AG10803 (cell line): ENCODE measurements around the gene SULT1C2.

Experiments
- DNase-seq: peaks from one replicate; pipeline ENCODE4 v3.0.0; 2010; ENCODE audit warnings: low read depth
- H3K4me3 ChIP-seq: 2 replicates; pipeline ENCODE4 v1.5.1; 2011; ENCODE audit warnings: mild to moderate bottlenecking, low read length, control low read depth
- TF ChIP-seq, protein P1 (sequence below): conservative IDR thresholded peaks from 2 replicates; pipeline ENCODE4 v1.5.1; 2011; ENCODE audit warnings: mild to moderate bottlenecking, low read length, control low read depth, inconsistent platforms

The SULT1C2 gene

DNA sequence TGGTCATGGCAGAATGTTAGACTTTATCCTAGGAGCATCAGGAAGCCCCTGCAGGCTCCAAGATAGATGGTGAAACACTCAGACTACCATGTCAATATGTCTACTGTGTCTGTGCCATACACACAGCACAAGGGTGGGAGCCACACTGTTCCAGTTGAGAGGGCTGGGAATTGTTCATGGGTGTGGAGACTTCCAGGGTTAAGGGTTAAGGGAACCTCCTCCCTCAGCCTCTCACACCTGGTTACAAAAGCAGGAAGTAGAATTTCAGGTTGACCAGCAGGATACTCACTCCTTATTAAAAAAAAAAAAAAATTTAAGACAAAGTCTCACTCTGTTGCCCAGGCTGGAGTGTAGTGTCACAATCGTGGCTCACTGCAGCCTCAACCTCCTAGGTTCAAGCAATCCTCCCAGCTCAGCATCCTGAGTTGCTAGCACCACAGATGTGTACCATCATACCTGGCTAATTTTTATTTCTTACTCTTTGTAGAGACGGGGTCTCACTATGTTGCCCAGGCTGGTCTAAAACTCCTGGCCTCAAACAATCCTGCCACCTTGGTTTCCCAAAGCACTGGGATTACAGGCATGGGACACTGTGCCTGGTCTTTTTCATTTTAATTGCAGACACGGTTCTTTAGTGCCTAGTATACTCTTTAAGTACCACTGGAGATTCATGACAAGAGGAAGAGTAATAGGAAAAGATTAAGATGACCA lies 26.0 kb downstream of the SULT1C2 start:
- TF ChIP-seq, protein P1, sequence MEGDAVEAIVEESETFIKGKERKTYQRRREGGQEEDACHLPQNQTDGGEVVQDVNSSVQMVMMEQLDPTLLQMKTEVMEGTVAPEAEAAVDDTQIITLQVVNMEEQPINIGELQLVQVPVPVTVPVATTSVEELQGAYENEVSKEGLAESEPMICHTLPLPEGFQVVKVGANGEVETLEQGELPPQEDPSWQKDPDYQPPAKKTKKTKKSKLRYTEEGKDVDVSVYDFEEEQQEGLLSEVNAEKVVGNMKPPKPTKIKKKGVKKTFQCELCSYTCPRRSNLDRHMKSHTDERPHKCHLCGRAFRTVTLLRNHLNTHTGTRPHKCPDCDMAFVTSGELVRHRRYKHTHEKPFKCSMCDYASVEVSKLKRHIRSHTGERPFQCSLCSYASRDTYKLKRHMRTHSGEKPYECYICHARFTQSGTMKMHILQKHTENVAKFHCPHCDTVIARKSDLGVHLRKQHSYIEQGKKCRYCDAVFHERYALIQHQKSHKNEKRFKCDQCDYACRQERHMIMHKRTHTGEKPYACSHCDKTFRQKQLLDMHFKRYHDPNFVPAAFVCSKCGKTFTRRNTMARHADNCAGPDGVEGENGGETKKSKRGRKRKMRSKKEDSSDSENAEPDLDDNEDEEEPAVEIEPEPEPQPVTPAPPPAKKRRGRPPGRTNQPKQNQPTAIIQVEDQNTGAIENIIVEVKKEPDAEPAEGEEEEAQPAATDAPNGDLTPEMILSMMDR = no peak
- no peak for DNase-seq
- no peak overlapping the region for H3K4me3 ChIP-seq

- DNase-seq = peak; percentile 3
- TF ChIP-seq, protein P1 = no peak
- no peak overlapping the region for H3K4me3 ChIP-seq
Measured at GRCh38 chr2:108315444-108315934, 26.8 kb downstream of the SULT1C2 start.

DNA sequence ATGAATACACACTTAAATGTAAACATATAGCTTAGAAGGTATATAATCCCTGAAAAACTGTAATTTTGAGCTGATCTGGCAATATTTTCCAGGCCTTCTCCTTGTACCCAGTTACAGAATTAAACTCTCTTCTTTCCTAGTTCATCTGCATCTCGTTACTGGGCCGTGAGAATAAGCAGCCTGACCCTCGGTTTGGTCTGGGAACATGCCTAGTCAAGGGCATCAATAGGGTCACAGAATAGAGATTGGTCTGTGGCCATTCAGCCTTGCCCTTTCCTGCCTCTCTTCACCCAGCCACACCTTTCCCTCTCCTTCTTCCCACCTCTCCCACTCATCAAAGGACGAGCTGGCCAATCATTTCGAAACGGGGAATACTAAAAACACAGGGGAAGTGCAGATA lies 27.3 kb downstream of the SULT1C2 start:
- no peak overlapping the region for H3K4me3 ChIP-seq
- no peak for DNase-seq
- TF ChIP-seq, protein P1 = no peak

DNA sequence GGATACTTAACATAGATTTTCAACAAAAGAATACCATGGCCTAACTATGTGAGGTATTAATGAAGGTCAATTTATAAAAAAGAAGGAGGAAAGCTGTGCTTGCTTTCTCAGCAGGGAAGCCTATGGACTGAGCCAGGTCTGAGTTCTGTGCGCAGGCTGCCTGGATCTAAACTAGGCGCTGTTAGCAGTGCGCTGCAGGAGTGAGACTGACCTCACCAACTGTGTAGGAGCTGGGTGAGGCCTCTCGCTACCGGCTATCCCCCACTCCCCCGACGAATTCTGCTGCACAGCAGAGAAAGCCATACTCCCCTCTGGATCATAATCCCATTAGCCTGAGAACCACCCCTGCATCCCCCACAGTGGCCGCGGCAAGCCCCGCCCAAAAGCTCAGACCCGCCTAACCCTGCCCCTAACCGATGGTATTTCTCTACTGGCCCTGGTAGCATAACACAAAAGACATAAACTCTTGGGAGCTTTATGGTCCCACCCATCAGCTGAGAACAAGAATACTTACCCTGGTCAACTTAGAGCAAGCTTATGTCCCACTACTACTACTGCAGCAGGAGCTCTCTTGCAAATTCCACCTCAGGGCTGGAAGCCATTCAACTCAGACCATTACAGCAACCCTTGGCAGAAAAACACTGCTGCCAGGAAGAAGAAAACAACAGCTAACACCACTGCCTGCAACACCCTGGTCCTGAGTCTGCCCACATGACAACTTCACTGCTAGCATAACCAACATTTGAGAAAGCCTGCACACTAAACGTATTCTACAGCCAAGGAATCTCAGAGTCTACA lies 28.0 kb downstream of the SULT1C2 start:
- H3K4me3 ChIP-seq = no peak overlapping the region
- TF ChIP-seq, protein P1 = no peak
- DNase-seq = peak; percentile 32

DNA sequence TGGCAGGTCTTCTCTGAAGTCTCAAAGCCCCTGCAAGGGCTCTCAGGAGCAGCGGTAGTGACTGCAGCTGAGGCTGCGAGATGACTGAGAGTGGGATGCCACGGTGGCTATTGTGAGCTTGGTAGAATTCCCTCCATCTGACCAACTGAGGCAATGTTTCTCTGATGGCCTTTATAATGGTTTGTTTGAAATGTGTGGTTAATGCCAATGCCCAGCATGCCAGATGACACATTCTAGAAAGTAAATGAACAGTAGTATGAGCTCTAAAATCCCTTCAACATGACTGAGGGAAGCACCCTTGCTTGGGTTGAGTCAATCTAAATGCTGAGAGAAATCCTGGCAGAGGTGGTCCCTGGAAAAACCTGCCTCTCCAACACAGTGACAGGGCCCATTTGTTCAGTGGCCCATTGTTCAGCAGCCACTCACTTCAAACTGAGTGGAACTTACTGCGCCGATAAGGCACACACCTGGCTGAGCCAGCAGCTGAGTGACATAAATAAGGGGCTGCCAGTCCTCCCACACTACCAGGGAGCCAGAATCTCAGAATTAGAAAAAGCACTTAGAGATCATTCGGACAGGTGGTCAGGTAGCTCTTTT lies 31.7 kb downstream of the SULT1C2 start:
- H3K4me3 ChIP-seq = no peak overlapping the region
- no peak for DNase-seq
- TF ChIP-seq, protein P1 = no peak

- H3K4me3 ChIP-seq = no peak overlapping the region
- TF ChIP-seq, protein P1 = no peak
- peak; percentile 15 for DNase-seq
Measured at GRCh38 chr2:108323619-108324018, 34.9 kb downstream of the SULT1C2 start.
